Stimulated activated CD8-positive, alpha-beta memory T cell treated with anti-CD3 and anti-CD28 coated beads, Interleukin-4, amount 100 ng/mL, for 48 hours (primary cell): Measurements from ENCODE around the gene BSX.

Experiments used
- DNase-seq: peaks from one replicate; pipeline ENCODE4 v3.0.0-alpha.2; 2020

BSX gene

DNA sequence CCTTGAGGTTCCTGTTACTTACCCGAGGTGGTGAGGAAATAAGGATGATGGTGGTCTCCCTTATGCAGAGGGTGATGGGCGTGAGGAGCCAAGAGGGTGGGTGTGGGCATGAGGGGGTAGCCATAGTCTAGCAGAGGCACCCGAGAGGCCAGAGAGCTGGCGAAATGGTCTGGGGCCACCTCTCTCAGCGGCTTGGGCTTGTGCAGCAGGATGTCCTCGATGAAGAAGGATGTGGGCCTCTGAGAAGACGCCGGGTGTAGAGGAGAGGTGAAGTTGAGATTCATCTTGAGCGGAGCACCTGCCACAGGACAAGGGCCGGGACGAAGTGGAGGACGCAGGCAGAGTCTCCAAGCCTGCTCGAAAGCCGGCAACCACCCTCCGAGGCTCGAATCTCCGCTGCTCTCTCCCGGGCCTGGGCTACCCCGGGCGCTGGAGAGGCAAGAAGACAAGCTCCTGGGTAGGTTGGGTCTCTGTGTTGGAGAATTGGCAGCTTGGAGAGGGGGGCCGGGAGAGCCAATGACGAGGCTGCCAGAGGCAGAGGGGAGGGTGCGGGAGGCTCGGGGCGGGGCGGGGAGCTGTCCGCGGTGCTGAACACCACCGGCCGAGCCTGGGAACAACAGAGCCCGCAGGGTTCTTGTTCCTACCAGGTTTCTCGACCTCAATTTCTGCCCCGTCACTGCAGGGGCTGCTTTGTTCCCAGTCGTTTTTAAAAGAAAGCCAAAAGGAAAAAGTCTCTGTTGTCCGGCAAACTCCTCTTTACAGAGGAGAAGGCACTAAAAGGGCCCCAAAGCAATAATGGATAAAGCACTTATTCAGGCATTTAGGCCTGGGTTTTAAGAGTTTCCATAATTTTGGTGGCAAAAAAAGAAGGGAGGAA is at the start of gene BSX:
TSS of gene BSX (minus strand) at position 447 of the 877 bp plus-strand sequence. CDS start at position 284, 163 bp downstream.
- DNase-seq, result peak; percentile 80

- DNase-seq, result no peak
Measured at GRCh38 chr11:123030517-123030916, 48.9 kb upstream of the BSX start.

DNA sequence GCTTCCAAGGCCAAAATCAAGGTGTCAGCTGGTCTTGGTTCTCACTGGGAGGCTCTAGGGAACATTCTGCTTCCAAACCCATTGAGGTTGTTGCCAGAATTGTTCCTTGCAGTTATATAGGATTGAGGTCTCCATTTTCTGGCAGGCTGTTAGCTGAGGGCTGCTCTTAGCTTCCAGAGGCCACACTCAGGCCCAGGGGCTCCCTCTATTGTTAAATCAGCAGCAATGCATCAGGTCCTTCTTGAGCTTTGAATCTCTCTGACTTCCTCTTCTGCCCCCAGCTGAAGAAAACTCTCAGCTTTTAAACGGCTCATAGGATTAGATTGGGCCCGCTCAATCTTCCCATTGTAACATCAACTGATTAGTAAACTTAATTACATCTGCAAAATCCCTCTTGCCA is 39.3 kb upstream of the BSX start:
- DNase-seq, result peak; percentile 38

GRCh38 chr11:123018702-123019101 is 37.1 kb upstream of the BSX start:
- DNase-seq, result no peak

- no peak for DNase-seq
Measured at GRCh38 chr11:123011510-123011909, 29.9 kb upstream of the BSX start.

DNA sequence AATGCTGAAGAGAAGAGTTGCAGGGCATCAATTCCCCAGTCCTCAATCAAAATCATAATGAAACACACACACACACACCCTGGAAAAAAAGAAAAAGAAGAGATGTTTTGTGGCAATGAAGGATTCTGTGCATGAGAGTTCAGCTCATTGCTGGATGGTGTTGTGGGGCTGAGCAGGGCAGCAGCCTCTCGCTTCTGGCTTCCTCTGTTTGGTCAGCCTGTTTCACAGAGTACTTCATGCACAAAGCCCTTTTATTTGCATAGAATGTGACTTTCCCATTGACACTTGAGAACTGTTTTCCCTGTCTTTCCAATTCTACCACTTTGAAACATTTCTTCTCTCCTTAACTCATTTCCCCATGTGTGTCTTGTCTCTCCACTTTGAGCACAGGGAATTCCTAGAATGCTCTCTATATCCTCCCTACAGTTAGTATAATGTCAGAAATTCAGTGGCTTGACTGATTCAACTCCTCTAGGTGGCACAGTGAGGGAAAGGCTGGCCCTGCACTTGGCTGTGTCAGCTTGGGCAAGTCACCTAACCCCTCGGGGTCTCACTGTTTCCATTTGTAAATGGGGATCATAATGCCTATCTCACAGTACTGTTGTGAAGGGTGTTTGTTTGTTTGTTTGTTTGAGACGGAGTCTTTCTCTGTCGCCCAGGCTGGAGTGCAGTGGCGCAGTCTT is 25.4 kb upstream of the BSX start:
- no peak for DNase-seq

DNA sequence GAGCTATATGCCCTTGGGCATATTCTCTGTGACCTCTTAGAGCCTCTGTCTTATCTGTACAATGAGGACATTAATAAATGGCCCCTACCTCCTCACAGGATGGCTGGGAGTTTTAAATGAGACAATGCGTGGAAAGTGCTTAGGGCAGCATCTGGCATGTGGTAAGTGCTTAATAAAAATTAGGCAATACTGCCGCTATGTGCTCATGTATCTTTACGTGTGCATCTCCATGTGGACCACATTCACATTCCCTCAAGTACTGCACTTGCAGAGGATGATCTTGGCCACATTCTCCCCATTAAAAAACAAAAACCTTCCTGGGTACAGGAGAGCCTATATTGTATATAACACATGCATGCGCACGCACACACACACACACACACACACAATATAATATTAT is 19.1 kb upstream of the BSX start:
- DNase-seq, result no peak

GRCh38 chr11:122998727-122999366 is 17.2 kb upstream of the BSX start:
- no peak for DNase-seq

- DNase-seq, result no peak
Measured at GRCh38 chr11:122995526-122995925, 13.9 kb upstream of the BSX start.

DNA sequence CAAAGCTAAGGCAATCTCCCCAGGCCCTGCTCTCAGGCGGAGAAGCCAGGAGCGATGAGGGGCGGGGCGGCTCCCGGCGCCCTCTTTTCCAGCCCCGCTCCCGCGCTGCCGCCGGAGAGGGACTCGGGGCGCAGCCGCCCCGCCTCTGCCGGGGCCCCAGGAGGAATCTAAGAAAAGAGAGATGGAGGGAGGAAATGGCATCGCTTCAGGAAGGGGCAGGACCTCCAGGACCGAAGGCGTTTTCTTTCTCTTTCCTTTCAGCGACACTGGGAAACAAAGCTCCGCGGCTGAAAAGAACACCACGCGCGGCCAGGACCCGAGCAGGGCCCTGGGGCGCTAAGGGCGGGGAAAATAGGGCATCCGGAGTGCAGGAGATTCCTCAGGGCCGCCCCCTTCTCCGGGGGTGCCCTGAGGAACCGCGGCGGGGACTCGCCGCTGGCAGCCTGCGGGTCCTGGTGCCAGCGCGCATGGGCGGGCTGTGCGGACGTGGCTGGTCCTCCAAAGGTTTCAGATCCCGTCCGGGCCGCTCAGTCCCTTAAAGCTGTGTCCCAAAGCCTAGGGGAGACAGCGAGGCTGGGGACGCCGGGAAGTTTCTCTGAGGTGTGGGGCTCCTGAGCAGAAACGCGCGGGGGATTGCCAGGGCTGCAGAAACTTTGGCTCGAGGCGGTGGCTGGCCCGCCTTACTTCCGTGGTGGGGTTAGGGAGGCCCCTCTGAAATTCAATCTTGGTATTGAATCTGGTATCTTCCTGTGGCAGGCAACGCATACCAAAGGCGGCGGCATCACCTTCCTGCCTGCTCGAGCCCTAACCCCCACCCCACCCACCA is 2.8 kb upstream of the BSX start:
- DNase-seq, result peak; percentile 32

DNA sequence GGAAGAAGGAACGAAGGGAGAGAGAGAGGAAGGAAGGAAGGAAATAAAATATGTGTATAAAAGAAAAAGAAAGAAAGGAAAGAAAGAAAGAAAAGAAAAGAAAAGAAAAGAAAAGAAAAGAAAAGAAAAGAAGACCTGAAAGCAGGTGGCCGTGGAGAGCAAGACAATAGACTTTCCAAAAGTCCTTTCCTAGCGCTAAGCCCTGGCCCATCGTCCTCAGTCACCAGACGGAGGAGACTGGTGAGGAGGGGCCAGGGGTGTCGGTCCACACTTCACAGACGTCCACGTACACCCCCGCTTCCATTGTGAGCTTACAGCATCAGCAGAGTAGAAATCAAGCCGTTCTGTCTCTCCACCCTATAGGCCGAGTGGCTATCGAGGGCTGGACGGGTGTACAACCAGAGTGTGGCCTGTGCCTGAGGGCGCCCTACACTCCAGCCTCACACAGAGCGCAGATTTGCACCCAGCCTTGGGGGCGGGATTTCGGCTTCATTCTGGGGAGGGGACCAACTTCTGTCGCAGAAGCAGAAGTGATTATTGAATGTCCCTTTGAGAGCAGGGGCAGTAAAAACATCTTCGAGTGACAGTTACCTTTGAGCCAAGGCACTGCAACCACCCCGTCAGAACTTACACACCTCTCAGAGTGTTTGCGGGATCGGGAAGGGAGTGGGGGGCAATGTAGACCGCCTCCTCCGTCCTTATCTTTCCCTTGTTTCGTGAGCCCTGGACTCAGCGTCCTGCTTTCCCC is 2.0 kb upstream of the BSX start:
- peak; percentile 26 for DNase-seq

DNA sequence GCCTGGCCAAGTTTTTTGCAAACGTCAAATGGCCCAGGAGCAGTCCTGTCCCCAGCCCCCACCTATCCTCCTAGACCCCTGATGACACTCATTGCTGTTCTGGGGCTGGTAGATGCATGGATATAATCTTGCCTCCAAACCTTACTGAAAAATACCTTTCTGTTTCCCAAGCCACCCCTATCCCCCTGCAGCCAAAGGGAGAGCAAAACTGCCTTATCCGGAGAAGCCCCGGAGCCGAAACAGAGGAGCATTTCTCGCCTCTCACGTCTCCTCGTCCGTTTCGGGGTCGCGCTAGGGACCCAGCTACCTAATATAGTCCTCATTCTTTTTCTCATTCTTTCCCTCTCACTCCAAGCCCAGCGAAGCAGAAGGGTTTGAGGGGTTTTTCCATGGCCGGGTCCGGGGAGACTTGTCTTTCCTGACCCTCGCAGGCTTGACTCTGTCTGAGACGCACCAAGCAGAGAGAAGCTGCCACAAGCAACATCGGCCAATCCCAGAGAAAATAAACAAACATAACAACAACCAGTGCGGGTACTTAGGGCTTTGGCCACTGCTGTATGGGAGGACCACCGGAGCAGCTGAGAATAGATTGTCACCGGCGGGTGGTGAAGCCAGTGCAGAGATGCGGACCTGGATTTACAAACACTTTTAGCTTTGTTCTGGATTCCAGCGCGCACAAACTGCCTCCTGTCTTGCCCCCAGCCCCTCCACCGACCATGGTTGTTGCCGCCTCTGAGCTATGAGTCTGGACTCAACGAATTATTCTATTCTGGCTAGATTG is 1.6 kb downstream of the BSX start:
- no peak for DNase-seq

DNA sequence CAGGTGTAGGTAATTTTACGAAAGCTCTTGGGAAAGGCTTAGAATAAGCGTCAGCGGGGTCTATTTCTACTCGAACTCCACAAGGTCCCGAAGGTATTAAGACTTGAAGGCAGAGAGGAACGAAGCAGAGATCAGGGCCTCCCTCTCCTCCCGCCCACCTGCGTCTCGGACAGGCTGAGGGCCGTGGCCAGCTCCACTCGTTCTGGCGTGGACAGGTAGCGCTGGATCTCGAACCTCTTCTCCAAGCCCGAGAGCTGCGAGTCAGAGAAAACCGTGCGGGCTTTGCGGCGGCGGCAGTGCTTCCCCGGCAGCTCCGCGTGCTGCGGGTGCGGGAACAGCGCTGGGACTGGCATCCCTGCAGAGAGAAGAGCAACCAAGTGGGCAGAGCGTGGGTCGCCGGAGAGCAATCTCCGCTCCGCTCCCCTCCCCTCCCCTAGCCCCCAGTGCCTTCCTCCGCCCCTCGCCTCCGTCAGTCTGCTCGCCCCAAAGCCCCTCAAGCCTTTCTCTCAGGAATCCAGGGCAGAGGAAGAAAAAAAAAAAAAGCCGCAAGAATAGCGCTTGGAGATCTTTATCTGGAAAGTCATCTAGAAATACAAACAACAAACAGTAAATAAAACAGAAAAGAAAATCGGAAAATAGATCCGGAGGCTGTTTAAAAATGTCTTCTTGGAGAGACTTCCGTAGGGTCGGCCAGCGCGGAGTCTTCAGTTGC is 2.4 kb downstream of the BSX start:
- no peak for DNase-seq

- no peak for DNase-seq
Measured at GRCh38 chr11:122978299-122978620, 3.4 kb downstream of the BSX start.

- DNase-seq, result no peak
Measured at GRCh38 chr11:122977470-122978298, 4.0 kb downstream of the BSX start.

- peak; percentile 31 for DNase-seq
Measured at GRCh38 chr11:122976734-122977469, 4.7 kb downstream of the BSX start.

DNA sequence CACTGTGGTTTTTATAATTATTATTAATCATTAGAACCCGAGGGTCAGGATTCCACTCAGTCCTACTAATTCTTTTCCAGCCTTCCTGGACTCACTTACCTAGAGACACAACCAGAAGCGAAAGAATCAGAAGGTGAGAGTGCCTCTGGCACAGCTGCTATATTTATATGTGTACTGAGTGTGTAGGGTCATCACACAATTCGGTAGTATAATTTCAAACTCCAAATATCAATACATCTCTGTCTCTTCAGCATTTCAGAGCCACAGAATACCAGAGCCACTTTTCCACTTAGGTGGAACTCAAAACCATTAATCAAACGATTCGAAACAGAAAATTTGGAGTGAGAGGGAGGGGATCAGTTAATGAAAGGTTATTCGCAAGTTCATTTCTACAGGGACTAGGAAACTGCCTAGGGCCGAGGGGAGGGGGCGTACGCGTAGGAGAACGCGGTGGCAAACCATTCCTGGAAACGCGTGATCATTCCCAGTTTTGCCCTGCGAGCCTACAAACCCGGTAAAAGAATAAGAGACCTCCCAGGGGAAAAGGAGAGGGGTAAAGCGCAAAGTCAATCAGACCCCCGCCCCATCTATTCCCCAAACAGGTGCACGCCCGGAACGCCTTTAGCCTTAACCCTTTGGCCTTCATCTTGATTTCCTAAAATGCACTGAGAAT is 5.4 kb downstream of the BSX start:
- DNase-seq, result no peak

DNA sequence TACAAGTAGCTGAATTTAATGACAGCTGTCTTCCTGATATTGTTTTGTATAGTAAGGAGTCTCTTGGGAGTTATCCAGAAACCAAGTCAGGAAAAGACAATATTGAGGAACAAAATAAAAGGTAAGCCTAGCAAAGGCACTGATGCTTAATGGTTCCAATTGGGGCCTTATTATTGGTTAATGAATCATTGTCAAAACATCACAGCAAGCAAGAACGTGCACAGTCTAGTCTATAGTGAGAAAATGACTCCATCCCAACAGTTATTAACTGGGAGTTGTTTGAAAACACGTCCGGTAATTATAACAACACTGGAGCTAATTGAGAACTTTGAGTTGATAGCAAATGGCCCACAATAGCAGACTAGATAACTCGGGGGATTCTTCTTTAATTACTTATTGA is 17.7 kb downstream of the BSX start:
- DNase-seq, result no peak

DNA sequence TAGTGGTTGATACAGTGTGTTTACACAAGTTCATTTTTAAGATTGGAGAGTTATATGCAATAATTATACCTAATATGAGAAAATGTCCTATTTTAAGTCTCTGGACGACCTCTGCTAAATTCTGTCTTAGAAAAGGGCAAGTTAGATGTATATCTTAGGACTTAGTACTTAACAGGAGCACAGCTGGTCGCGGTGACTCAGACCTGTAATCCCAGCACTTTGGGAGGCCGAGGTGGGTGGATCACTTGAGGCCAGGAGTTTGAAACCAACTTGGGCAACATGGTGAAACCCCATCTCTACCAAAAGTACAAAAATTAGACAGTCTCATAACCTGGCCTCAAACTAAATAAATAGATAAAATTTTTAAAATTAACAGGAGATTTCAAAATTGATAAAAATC is 27.2 kb downstream of the BSX start:
- no peak for DNase-seq
